ENCODE data around the gene RAD51B.

The RAD51B gene

DNA sequence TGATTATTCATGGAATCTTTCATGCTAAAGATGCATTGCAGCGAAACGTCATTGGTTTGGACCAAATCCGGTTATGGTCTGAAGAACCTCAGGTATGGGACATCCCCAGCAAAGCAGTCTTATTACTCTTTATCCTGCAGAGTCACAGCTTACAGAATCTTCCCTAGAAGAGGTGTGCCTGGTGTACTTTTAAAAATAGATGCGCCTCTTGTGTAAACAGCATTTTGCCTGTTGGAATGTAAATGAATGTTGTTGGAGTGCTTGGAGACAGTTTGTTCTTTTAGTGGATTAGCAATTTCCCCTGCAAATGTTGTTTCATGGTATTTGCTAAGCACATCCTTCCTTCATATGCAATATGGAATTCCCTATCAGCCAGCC is 730.7 kb downstream of the RAD51B start:
- no peak for DNase-seq

DNA sequence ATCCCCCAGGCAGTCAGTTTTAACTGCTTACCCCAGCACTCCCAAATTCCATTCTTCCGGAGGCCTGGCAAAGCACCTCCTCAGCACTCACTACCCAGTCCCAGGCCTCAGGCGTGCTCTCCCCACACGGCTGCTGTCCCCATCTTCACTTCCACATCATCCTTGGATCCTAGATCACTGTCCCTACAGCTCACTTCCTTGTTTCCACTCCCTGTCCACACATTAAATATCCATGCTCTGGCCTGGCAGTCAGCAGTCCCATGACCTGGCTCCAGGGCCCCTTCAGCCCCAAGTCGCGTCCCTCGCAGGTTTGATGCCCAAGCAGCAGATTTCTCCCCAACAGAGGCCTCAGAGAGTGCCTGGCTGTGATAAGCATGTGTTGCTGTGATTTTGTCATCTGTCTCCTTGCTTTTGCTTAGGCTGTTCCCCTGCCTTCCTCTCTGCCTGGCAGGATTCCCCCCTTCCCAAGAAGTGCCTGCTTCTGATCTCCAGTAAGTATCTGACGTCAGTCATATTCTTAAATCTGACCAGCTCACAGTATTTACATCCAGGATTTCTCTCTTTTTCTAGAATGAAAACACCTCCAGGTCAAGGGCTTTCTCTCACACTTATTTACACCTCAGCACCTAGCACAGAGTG is 731.6 kb downstream of the RAD51B start:
- no peak for DNase-seq

DNA sequence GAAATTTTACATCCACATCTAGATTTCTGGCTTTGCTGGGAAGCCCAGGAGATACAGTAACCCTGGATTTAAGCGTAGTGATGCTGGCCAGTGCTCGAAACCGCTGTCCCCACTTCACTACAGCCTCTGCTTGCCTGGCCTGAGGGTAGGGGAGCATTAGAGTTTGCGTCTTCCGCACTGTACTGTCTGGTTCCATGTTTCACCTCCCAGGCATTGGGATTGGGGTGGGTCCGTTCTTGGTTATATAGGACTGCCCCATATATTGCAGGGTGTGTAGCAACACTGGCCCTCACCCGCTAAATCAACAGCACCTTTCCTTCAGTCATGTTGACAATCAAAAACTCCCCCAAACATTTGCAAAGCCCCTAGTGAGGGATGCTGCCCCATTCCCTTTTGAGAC is 732.5 kb downstream of the RAD51B start:
- no peak for DNase-seq

DNA sequence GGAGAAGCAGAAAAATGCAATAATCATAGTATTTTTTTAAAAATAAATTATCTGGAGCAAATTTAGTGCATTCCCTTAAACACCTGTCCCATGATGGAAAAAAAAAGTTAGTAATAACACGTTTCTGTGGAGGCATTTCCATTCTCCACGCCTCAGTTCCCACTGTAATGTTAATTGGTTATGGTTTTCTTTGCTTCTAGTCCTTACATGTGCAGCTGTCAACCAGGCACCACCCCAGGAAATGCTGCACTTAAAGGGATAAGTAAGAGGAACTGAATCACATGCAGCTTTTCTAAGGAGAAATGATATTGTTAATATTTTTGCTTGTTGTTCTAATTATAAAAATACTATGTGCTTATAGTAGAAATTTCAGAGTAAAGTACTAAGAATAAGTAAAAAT is 733.0 kb downstream of the RAD51B start:
- DNase-seq, result no peak

DNA sequence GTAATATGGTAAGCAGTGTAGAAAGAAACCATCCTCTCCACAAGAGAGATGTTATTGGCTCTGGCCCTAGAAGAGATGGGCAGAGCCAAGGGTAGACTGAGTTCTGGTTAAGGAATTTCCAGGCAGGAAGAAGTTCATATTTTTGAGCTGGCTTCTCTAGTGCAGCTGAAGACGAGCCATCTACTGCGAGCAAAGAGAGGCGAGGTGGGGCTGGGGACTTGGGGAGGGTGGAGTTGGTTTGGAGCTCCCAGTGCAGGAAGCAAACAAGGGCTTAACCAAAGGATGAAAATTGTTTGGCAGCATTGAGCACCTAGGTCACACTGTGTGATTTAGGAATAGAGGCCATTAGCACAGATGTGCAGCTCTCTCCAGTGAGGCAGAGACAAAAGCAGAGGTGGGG is 733.7 kb downstream of the RAD51B start:
- no peak for DNase-seq

DNA sequence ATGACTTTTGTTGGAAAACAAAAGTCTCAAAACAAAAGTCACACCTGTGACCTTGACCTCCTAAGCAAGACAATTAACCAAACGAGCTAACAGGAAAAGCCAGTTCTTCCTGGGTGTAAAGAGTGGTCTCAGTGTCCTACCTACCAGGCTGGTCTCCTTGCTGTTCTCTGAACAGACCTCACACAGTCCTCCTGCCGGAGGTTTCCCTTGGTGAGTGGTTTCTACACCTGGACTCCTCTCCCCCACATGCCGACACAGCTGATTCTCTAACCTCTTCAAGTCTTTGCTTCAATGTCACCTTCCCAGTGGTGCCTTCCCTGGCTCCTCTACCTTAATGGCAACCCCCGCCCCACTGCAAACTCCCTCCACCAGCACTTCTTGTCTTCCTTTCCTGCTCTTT is 734.7 kb downstream of the RAD51B start:
- no peak for DNase-seq

DNA sequence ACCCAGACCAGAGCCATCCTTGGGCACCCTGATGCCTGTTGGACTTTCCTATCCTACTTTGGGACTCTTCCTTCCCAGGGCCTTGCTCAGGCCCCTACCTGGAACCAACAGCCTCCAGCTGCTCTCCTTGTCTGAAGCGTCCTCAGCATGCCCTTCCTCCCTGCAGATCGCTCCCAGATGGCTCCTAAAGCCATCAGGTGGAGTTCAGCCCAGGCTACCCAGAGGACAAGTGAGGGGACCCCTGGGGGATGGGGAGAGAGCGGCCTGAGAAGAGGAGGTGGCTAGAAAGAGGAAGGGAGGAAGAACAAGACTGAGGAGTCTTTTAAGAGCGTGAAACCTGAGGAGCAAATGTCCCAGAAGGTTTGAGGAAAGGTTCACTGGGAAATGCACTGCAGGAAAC is 736.7 kb downstream of the RAD51B start:
- no peak for DNase-seq

DNA sequence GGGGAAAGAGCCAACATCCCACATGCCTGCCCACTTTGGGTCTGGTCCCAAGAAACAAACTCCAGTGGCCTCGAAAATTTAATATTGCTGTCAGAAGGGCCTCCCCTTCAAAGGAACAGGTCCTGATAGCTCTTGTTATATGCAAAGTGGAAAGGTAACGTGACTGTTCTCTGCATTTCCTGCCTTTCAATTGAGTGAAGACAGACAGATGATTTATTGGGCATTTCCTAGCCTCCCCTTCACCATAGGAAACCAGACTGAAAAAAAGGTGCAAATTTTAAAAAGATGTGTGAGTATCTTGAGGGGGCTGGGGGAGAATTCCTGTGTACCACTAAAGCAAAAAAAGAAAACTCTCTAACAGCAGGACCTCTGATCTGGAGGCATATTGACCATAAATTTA is 738.1 kb downstream of the RAD51B start:
- DNase-seq, result no peak

DNA sequence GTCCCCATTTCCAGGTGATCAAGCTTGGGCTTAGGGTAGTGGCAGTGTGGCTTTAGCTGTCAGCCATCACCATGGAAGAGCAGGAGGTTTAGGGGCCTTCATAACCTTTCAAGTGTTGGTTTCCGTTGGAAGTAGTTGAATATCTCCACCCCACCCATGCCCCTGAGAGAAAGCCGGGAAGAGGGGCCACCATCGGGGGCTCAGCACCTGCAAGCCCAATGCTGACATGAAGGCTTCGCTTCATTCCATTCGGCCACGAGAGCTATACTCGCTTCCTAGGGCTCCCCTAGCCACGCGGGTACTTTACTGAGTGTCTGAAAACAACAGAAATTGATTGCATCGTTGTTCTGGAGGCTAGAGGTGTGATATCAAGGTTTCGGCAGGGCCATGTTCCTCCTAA is 738.5 kb downstream of the RAD51B start:
- DNase-seq, result no peak

DNA sequence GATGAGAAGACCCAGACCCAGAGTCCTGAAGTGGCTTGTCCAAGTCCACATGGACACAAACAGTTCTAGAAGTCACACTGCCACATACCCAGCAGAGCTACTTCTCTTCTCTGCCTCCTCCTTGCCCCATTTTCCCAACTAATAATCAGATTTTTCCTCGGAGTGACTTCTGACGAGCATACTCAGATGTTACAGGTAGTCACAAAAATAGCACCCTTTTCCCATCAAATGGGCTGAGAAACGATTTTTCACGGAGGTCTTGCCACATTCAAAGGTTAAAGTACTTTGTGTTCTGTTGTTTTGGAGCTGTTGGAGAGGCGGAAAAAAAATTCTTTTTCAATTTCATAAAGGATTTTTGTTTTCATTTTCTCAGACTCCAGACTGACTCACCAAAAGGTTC is 740.4 kb downstream of the RAD51B start:
- DNase-seq, result no peak

DNA sequence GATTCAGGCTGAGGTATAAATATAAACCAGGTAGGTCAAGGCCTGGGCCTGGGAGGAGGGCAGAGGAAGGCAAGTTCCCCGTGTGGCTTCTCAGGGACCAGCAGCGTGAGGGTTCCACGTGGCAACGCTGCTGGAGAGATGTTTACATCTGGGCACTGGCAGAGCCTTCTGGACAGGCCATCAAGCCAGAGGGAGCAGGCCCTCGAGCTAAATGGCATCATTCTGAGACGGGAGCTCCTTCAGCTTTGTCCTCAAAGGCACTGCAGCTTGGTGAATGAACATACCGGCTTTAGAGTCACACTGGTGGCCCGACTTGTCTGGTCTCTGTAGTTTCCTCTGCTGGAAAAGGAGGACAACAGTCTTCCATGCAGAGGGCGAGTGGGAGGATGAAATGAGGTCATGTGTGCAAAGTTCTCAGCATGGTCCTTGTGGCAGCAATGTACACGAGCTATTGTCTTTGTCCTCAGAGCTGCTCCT is 742.0 kb downstream of the RAD51B start:
- DNase-seq, result no peak

DNA sequence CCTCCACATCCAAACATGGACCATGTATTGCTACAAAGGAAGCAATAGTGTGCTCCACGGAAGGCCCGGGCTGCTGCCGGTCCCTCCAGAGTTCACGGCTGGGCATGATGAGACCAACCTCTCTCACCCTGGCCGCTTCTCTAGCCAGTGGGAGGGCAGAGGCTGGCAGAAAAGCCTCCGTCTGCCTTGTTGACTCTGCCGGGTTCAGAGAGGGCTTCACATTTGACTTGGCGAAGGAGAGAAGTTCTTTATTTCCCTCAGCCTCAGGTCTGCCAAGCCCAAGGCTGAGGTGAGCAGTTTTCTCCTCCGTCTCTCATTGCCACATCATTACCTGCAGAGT is 743.3 kb downstream of the RAD51B start:
- DNase-seq, result no peak

DNA sequence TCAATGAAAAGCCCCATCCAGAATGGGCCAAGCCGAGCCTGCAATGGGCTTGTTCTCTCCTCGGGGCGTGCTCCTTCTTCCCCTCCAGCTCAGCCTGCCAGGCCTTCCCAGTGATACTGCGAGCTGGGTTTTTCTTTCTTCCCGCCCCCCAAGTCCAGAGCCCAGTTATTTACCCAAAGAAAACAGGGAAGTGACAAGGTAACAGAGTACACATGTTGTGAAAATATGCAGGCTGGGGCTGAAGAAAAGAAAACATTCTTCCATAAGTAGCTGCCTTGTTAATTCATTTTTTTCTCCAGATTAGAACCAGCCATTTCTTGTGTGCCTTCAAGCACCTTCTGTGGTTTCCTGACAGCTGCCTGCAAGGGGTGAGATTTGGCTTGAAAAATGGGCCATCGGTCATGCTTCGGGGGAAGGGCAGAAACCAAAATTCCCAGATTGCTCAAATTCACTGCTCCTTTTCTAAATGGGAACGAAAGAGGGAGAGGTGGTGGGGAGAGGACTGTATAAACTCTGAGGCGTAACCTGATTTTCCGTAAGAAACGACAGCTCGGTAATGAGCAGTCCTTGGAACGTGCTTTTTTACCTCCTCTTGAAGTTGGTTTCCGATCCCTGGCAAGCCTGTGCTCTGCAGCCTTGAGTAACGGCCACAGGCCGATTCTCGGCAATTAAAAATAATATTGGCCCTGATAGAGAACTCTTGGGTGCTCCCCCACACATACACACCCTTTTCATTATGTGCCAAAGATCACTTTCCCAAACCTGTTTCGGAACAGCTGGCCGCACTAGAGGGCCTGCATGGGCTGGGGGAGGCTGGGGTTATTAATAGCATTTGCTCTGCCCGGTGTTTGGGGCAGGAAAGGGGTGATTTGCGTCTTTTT is 743.9 kb downstream of the RAD51B start:
- DNase-seq, result no peak

DNA sequence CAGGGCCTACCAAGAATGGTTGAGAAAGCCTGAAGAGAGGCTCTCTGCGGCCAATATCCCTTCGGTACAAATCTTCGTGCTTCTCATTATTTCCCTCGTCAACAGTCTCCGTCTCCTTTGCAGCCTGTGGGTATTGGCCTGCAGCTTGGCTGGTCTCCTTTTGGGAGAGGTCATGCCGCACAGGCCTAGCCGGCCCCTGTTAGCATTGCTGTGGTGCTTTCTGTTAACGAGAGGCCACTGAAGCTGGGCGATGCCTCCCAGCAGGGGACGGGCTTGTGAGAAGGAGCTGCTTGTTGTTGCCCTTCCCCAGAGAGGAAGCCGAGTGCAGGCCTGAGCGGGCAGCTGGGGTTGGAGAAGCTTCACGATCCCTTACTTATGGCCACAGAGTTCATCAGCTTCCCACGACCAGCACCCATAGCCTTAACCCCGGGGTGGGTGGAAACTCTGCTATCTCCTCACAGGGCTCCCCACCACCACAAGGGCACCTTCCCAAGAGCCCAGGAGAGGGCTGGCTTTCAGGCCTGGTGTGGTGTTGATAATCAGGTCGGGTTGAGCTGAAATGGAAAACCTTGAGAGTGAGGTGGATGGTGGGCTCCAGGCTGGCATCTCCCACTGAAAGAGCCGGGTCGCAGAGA is 744.7 kb downstream of the RAD51B start:
- DNase-seq, result no peak

DNA sequence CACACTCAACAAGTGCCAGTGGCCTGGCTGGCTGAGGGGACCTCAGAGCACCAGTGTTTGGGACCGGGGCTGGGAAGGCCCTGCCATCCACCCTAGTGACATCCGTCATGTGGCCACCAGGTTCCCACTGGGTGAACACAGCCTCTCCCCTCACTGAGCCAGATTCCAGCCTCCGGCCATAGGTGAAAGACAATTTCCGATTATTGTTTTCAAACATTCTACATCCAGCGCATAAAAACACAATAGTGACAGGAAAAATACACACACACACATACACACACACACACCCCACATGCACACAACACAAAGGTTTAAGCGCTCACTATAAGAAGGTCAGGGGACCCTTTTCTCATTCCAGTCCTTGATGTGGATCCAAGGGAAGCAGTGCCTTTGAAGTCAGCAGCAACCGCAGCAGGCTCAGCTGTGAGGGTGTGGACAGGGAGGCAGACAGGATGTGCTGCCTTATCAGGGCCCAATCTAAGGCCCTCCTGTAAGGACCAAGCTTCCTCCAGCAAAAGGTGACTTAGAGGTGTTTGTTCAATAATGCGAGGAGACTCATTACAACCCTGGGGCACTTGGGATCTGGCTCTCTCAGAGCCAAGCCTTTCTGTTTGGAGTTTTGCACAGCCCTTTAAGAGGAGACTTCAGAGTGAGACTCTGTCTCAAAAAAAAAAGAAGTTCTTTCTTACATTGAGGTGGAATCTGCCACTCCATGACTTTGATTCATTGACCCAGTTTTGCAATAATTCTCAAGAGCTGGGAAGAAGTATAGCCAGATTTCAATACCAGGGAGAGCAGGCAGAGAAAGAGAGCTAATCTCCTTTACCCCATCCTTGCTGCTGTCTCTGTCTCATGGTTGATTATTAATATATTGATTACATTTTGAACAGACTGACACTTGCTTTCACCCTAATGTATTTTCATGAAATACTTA is 745.5 kb downstream of the RAD51B start:
- no peak for DNase-seq

DNA sequence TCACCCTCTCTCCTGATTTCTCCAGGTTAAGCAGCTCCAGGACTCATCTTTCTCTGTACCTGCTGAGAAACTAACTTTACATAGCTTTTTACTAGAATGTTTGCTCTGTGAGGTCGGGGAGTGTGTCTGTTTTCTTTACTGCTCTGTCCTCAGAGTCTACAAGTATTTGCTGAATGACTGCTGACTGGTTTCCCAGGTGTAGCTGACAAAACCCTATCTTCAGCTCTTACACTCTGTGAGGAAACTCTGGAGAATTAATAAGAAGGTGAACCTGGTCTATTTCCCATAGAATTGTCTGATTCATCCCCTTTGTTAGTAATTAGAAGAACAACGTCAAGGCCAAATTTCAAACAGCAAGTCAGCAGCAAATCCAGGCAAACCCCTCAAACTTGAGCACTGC is 746.5 kb downstream of the RAD51B start:
- no peak for DNase-seq

DNA sequence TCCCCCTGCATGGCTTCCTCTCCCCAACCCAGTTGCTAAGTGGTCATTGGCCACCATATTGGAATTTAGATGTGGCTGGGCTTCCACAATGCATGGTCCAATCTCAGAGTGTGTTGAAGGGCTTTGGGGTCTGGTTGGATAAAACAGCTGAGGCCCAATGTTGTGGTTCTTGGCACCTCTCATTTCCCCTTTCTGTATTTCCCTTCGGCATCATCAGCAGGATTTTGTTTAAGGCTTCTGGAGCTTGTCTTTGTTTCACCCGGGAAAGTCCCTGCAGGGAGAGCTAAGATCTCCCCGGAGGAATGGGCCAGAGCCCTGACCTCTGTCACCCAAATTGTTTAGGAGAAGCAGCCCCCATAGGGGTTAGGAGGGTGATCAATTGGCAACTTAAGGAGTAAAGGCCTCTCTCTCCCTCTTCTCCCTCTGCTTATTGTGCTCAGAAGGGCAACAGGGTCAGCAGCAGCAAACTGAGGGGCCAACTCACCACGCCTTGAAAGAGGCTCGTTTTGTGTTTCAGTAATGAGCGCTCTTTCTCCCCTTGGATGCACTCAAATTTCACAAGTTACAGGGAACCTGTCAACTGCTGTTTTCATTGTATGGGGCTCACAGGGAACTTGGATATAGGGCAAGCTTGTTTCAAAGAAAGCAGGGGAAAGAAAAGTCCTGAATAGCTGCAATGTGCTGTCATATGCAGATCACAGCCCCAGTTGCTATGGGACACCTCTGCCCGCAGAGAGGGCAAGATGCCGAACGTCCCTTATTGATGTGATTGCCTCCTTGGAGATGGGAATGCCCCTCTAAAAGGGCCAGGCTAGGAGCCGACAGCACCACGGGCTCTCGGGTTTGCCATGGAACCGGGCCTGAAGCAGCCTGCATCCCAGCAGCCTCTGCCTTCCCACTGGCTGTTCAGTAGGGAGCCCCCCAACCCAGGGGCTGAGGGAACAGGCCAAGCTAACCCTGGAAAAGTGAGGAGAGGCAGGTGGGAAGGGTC is 749.6 kb downstream of the RAD51B start:
- no peak for DNase-seq

DNA sequence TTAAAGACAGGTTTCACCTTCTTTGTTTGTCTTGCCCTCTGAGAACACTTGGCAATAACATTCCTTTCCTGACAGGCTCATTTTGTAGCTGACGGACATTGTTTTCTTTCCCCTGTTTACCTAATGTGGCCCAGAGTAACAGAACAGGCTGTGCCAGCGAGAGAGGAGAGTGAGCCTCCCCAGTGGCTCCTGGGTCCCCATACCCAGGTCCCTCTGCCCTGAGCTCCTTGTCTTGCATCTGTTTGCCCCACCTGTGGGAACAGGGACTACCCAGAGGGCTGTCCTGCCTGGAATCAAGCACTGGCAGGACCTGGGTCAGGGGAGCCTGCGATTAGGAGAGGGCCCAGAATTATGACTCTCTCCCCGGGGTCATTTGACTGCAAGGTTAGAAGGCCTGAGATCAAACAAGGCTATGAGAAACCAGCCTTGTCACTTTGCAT is 750.4 kb downstream of the RAD51B start:
- DNase-seq, result no peak

DNA sequence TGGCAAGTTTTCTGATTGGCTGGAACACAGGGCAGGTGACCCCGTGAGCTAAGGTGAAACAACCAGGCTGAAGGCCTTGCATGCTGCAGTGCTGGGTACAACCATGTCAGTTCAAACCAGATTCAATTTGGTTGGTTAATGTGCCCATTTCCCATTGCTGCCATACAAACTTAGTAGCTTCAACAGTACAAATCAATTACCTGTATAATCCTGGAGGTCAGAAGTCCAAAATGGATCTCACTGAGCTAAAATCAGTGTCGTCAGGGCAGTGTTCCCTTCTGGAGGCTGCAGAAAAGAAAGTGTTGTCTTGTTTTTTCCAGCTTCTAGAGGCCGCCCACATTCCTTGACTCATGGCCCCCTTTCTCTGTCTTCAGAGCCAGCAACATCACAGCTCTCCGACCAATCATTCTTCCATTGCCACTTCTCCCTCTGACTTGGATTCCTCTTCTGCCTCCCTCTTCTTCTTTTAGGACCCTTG is 751.6 kb downstream of the RAD51B start:
- DNase-seq, result no peak

DNA sequence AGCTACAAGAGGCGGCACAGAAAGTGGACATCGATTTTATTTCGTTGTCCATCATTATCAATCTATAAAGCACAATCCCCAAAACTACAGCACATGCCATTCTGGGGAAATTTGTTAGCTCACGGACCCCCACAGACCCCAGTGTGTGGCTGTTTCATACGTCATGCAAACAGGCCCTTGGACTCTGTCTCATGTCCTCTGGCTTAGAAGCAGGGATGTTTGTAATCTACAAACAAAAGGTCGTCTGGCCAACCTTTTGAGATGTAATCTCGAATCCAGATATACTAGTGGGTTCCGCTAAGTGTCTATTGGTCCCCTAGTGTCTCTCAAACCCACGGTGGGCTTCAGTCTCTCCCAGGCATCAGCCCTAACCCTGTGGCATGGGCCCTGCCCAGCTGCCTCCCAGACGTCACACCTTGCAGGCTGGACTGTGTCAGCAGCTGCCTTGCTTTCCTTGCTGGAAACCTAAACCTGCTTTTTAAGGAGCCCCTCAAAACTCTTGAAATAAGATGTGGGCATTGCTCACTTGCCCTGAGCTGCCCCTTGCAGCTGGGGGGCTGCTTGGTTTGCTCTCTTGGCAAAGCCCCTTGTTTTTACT is 752.4 kb downstream of the RAD51B start:
- no peak for DNase-seq

DNA sequence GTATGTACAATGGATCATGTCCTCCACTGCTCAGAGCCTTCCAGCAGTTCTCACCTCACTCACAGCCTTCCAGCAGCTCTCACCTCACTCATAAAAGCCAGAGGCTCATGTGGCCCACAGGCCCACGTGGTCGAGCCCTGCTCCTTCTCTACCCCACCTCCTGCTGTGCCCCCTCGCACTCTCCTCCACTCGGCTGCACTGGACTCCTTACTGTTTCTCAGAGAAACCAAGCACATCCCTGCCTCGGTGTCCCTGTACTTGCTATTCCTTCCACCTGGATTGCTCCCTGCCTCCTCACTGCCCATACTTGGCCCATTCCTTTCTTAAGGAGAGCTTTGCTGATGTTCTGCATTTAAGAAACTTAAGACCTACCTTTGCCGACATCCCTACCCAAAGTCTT is 753.5 kb downstream of the RAD51B start:
- DNase-seq, result no peak

Data from NCI-H510A (cell line).